Thyroid gland (tissue), 4 donors: Measurements from ENCODE around the gene TAC3.
"Not testable (repeated sequence)": the region's sequence is repeated elsewhere in the genome, so short reads cannot be mapped to it uniquely, and the experiment has no call there.

Experiments used
- POLR2A ChIP-seq, 2 donors: fragments of 450-650 bp; IDR thresholded peaks; one replicate each; pipeline ENCODE4 v1.6.1; 2017; ENCODE audit warnings: antibody characterized with exemption in 2 of 2, mild to moderate bottlenecking in 2 of 2, moderate library complexity in 1 of 2
- TF ChIP-seq, protein P1 (sequence below), 6 experiments: fragments of 200-600 bp in 3 of 6; fragments of 450-650 bp in 3 of 6; sonication (generic) in 3 of 6; IDR thresholded peaks; one replicate each; pipeline ENCODE4 v1.5.1; 2016 to 2019; ENCODE audit warnings: antibody characterized with exemption in 6 of 6, mild to moderate bottlenecking in 2 of 6, inconsistent platforms in 1 of 6, moderate library complexity in 1 of 6

DNA sequence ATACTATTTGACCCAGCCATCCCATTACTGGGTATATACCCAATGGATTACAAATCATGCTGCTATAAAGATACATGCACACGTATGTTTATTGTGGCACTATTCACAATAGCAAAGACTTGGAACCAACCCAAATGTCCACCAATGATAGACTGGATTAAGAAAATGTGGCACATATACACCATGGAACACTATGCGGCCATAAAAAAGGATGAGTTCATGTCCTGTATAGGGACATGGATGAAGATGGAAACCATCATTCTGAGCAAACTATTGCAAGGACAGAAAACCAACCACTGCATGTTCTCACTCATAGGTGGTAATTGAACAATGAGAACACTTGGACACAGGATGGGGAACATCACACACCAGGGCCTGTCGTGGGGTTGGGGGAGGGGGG lies 42.1 kb downstream of the TAC3 start:
- TF ChIP-seq, protein P1, sequence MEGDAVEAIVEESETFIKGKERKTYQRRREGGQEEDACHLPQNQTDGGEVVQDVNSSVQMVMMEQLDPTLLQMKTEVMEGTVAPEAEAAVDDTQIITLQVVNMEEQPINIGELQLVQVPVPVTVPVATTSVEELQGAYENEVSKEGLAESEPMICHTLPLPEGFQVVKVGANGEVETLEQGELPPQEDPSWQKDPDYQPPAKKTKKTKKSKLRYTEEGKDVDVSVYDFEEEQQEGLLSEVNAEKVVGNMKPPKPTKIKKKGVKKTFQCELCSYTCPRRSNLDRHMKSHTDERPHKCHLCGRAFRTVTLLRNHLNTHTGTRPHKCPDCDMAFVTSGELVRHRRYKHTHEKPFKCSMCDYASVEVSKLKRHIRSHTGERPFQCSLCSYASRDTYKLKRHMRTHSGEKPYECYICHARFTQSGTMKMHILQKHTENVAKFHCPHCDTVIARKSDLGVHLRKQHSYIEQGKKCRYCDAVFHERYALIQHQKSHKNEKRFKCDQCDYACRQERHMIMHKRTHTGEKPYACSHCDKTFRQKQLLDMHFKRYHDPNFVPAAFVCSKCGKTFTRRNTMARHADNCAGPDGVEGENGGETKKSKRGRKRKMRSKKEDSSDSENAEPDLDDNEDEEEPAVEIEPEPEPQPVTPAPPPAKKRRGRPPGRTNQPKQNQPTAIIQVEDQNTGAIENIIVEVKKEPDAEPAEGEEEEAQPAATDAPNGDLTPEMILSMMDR (IDR thresholded peaks at IDR 0.05) = not testable (repeated sequence)
- not testable (repeated sequence) for TF ChIP-seq POLR2A (IDR thresholded peaks at IDR 0.05)
